Articular chondrocyte of knee joint (primary cell): ENCODE data around the gene CORO1C. TPM values are rescaled to one million over a fixed set of nuclear protein-coding genes. Genes with fewer than 3 reads are reported as not detected.

Experiments used
- small RNA-seq: library from RNA; depleted of rRNA; stranded (forward); fragments of <200 nt; gene quantifications from one replicate; pipeline ENCODE3, GENCODE V24; 2012
- total RNA-seq: library from RNA; depleted of rRNA; stranded (reverse); fragments of >200 nt; gene quantifications from 2 replicates; pipeline ENCODE4 v1.2.3, GENCODE V29; 2012

Gene CORO1C
- 374 and 388 TPM in 2 replicates for total RNA-seq

DNA sequence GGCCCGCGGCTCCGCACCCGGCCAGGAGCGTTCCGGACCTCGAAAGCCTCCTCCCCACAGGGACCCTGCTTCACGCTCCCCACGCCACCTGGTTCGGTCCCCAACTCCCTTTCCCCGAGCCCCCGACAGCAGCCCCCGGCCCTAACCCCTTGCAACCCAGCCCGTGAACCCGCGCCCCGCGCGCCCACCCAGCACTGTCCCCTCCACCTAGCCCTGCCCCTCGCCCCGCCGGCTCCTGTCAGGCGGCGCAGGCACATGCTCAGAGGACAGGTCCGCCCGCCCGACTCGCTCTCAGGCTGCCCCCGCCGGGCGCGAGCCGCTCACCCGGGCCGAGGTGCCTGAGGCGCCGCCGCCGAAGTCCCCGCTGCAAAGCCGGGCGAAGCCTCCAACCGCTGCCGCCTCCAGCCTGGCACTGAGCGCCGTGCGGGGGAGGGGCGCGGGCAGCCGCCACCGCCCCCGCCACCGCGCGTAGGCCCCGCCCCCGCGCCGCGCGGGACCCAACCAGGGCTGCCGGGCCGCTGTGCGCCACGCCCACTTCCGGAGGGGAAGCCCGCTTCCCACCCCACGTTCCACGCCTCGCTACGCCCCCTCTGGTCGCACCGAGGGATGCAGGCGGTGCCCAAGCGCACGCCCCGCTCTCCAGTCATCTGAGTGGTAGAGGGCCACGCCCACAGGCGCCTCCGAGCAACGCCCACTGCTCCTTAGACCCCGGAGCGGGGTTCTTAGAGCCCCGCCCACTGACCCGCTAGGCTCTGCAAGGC lies at the start of gene CORO1C:
Gene CORO1C (minus strand): TSS at position 414 of the 761 bp plus-strand sequence. CDS start 30,200 bp downstream, outside the sequence.

DNA sequence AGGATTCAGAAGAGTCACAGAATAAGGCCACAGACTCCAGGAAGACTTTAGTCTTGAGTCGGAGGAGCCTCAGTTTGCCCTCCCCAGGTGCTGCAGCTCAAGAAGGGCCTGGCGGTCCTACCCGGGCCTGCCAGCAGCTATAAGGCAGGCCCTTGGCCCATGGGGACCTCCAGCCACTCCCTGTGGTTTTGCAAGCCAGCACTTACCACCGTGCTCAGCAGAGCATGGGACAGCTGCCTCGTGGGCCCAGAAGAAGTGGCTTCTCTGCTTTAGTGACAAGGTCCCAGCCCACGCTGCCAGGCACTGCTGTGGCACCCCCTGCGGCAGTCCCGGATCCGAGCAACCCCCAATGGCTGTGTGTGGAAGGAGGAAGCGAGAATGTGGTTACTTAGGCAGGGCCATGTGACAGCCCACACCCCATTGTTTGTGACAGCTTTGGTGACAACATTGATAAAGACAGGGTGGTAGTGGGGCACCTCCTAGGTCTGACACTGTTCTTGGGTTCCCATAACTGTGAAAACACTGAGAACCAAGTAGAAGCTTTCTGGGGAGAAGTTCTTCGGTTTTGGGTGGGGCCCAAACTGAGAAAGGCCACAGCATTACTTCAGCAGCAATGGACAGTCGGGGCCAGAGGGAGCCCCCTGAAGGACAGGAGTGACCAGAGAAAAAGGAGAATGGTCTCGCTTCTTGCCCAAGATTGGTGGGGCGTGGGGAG lies 97.6 kb downstream of the CORO1C start, which contains the start of gene SELPLG:
Gene SELPLG (minus strand): TSS at position 361 of the 715 bp plus-strand sequence. CDS start 9,587 bp downstream, outside the sequence.

DNA sequence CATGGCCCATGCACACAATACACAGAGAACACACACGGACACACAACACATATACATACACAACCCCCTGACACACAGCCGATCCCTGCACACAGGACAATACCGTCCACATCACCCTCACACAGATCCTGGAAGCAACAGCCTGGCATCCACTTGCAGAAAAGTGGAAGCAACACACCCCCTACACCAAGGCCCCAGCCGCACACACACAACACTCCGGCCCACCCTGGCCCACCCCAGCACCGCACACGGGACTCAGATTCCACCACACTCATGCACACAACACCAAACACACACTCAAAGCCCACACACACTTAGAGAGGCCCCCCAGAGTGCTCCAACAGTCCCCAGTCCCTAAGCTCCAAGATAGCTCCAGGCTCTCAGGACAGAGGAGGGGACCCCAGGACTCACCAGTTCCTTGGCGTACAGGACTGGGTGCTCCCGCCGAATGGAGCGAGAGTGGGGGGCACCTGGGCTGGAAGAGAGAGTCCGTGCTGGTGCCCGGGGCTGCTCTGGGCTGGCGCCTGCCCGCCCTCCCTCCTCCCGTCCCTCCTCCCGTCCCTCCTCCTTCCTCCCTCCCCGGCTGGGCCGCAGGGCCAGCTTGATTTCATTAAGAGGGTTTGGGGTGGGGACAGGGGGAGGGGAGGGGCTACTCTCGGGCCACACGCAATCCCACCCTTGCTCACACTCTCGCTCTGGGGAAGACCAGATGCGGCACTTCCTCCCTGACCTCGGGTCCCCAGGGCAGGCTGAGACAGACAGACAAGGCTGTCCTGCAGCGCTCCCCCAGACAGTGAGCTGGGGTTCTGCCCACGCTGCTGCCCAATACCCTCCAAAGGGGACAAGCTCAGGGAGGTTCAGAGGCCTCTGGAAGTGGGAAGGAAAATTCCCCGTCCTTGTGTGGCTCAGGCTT lies 133.5 kb downstream of the CORO1C start, which contains the start of gene TMEM119:
Gene TMEM119 (minus strand): TSS at position 526 of the 913 bp plus-strand sequence. CDS start 5,701 bp downstream, outside the sequence.

Small RNAs within 50 kb of the gene (small RNA-seq; reads per million reads assigned to genes)
- not detected for gene AC087893.2
- gene RF00019, result not detected
- gene RF00561, result not detected
- gene RNU7-169P, result not detected

Other genes starting within 250 kb of the CORO1C start
- 6.9 and 8.0 TPM in 2 replicates for gene FICD, start 216.2 kb downstream of the CORO1C start, total RNA-seq
- 41.4 and 43.9 TPM in 2 replicates for gene SART3, start 170.3 kb downstream of the CORO1C start, total RNA-seq
- gene ISCU, start 168.9 kb downstream of the CORO1C start, total RNA-seq, result 123 and 147 TPM in 2 replicates
- gene TMEM119, start 133.4 kb downstream of the CORO1C start, total RNA-seq, result 20.0 and 37.8 TPM in 2 replicates
- gene SELPLG, start 97.6 kb downstream of the CORO1C start, total RNA-seq, result 2.9 and 3.9 TPM in 2 replicates
- 36.6 and 40.9 TPM in 2 replicates for gene SSH1, start 126.1 kb upstream of the CORO1C start, total RNA-seq
- gene DAO, start 148.6 kb upstream of the CORO1C start, total RNA-seq, result not detected in 2 replicates